K562 treated with DMSO at 1 percent for 12 hours (cell line): ENCODE measurements around the gene EBF4. TPM values are rescaled to one million over a fixed set of nuclear protein-coding genes. Genes with fewer than 3 reads are reported as not detected.

Source experiments
- total RNA-seq: library from RNA; unstranded; fragments of 300-600 nt; gene quantifications from 2 replicates; pipeline ENCODE4 v1.2.3, GENCODE V29; 2022; ENCODE audit not compliant: insufficient read depth

EBF4 gene, protein sequence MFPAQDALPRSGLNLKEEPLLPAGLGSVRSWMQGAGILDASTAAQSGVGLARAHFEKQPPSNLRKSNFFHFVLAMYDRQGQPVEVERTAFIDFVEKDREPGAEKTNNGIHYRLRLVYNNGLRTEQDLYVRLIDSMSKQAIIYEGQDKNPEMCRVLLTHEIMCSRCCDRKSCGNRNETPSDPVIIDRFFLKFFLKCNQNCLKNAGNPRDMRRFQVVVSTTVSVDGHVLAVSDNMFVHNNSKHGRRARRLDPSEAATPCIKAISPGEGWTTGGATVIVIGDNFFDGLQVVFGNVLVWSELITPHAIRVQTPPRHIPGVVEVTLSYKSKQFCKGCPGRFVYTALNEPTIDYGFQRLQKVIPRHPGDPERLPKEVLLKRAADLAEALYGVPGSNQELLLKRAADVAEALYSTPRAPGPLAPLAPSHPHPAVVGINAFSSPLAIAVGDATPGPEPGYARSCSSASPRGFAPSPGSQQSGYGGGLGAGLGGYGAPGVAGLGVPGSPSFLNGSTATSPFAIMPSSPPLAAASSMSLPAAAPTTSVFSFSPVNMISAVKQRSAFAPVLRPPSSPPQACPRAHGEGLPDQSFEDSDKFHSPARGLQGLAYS
- 0.28 TPM in 1 of 2 replicates, not detected in the other for total RNA-seq

DNA sequence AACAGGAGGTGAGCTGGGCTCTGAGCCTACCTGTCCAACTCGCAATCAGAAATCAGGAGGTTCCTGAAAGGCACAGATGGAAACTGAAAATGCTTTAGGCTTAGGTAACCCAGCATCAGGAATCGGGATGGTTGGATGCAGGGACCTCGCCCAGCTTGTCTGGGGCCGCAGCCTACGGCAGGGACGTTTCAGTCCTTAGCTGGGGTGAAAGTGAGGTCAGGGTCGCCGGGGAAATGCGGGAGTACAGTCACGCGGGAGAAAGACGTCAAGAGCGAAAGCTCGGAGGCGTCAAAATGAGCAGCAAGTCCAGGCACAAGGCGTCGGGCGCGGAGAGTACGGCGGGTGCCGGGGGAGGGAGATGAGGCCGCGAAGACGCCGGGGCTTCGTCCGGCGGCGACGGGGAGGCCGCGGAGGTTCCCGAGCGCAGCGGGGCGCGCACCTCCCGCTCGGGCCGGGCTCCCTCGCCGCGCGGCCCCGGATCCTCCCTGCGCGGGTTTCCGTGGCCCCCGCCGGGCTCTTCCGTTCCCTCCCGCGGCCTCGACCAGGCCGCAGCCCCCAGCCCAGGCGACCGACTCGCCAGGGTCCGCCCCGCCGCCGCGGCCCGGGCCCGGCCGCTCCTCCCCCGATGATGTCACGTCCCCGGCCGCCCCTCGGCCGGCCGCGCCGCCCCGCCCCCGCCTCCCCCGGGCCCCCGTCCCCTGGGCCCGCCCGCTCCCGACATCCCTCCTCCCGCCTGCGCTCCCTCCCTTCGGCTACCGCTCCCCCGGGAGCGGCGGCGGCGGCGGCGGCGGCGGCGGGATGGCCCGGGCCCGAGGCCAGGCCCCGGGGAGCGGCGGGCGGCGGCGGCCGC, at the start of gene EBF4:
Gene EBF4 (plus strand): TSS at position 745 of the 850 bp plus-strand sequence. CDS start 866 bp downstream, outside the sequence.

DNA sequence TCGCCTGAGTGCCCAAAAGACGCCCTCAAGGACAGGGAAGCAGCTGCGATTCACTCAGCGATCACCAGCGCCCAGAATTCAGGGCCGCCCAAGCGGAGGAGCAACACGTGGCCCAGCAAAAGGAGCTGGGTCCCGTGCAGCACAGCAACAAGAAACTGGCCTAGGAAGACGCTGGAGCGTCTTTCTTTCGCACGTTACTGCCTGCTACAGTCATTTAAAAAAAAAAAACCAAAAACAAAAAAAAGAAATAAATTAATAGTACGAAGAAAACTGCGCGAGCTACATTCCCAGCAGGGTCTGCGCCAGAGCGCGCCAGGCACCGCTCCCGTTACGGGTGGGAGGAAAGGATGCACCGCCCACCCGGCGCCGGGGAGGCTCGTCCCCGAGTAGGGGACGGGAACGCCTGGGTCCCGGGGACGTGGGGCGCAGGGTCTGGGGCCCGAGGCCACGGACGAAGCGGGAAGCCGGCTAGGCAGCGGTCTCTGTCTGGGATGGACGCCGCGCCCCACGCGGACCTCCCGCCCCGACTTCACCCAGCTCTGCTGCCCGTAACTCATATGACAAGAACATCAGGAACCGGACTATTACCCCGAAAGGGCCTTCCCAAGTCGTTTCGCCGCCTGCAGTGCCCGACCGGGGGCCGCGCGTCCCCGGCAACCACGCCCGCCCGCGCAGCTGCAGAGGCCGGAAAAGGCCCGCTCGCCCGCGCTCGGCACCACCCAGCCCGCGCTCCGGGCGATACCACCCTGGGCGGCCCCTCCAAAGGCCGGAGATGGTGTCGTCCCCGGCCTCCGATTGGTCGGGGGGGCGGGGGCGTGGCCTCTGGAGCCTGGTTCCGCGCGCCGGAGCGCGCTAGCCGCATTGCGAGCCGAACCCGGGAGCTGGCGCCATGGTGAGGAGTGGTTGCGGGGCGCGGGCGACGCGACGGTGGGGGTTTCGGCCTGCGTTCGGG, 40.5 kb upstream of the EBF4 start, which contains the start of gene NOP56:
Gene NOP56 (plus strand): TSS at position 861 of the 952 bp plus-strand sequence. CDS start 29 bp downstream, at position 890.

DNA sequence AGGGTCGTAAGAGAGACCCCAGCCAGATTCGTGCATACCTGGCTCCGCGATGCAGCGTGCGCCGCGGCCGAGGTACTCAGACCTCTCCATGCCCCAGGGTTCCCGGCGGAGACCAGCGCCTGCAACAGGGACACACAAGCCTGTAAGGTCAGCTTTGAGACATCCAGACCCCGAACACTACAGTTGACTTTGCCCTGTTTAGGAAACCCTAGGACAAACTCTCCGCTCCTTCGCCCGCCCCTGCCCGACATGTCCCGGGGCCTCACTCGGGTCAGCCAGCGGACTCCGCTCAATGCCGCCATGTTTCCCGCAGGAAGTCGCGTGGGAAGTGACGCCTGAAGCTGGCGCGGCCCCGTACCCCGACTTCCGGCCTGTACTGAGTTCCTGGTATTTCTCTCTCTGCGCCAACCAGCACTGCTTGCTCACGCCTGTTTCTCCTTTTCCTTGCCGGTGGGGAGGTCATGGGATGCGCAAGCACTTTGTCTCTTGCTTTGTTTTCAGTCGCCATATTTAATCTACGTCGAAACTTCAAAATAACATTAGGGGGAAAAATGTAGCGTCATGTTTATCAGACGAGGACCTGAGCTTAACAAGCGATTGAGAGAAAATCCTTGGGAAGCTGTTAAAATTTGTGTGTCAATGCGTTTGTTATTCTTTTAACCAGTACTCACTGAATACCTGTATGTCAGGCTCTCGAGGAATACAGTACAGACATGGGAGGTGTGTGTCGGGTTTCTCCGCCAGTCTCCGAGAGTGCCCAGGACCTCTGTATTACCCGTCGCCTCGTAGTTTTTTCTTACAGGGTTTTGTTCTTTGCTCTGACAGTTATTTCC, 28.5 kb upstream of the EBF4 start, which contains the start of gene IDH3B:
Gene IDH3B (minus strand): TSS at position 330 of the 833 bp plus-strand sequence. CDS start 28 bp downstream, at position 302.

DNA sequence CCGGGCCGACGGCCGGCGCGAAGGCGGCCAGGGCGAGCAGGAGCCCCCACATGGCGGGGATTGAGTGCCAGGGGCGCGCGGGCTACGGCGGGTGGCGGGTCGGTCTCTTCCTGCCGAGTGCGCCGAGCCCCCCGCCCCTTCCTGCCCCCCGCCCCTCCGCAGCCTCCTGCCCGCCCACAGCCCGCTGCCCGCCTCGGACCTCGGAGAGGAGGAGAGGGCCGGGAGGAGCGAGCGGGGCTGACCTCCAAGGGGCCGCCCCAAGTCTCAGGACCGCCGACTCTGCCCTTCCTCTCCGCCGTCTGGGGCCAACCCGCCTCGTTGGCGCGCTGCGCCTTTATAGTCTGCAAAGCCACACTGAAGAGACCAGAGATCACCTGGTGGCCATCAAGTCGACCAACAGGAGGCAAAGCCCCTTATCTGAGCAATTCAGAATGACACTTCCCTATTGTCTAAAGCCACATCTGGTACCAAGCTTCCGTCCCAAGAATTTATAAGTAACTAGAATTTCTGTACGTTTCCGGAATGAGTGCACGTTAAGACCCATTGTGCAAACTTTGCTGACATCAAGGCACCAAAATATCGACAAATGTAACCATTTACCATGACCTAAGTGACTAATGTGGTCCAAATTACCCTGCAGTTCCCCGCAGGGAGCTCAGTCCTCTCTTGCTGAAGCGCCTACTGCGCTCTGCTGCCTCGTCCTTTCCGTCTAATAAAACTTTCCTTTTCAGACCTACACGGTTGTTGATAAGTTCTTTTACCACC, 108.1 kb downstream of the EBF4 start, which contains the start of gene CPXM1:
Gene CPXM1 (minus strand): TSS at position 107 of the 765 bp plus-strand sequence. CDS start 55 bp downstream, at position 52.

Other genes starting within 250 kb of the EBF4 start
- gene SNRPB, start 222.0 kb upstream of the EBF4 start, total RNA-seq: 407 and 559 TPM in 2 replicates
- gene ZNF343, start 183.9 kb upstream of the EBF4 start, total RNA-seq: 3.3 and 4.6 TPM in 2 replicates
- gene TMC2, start 156.2 kb upstream of the EBF4 start, total RNA-seq: not detected in 2 replicates
- 59.1 and 93.3 TPM in 2 replicates for gene NOP56, start 40.1 kb upstream of the EBF4 start, total RNA-seq
- gene IDH3B, start 28.6 kb upstream of the EBF4 start, total RNA-seq: 84.6 and 85.4 TPM in 2 replicates
- gene CPXM1, start 107.8 kb downstream of the EBF4 start, total RNA-seq: 0.60 TPM in 1 of 2 replicates, not detected in the other
- not detected in 2 replicates for gene C20orf141, start 122.2 kb downstream of the EBF4 start, total RNA-seq
- not detected in 2 replicates for gene TMEM239, start 123.6 kb downstream of the EBF4 start, total RNA-seq
- gene PCED1A, start 147.9 kb downstream of the EBF4 start, total RNA-seq: 10.0 and 13.4 TPM in 2 replicates
- gene VPS16, start 148.0 kb downstream of the EBF4 start, total RNA-seq: 29.4 and 40.8 TPM in 2 replicates
- gene PTPRA, start 180.7 kb downstream of the EBF4 start, total RNA-seq: 18.4 and 37.8 TPM in 2 replicates